Stomach (tissue), 9 donors: Measurements from ENCODE around the gene TNFRSF1B. TPM values are rescaled to one million over a fixed set of nuclear protein-coding genes. Genes with fewer than 3 reads are reported as not detected.

Source experiments
- DNase-seq, 2 donors: peaks; one replicate each; pipeline versions ENCODE4 v3.0.0 to v3.0.0-alpha.2; 2013 to 2019
- H3K27ac ChIP-seq, 5 donors: fragments of 200-600 bp in 4 of 5; sonication (generic) in 4 of 5; one replicate each; pipeline ENCODE4 v1.5.1; 2013 to 2019; ENCODE audit warnings: mild to moderate bottlenecking in 1 of 5, moderate library complexity in 1 of 5
- H3K27me3 ChIP-seq, 3 donors: fragments of 200-600 bp; sonication (generic); one replicate each; pipeline ENCODE4 v1.5.1; 2017 to 2019; ENCODE audit warnings: mixed run types in 1 of 3
- H3K36me3 ChIP-seq, 4 donors: fragments of 200-600 bp; sonication (generic); 1 replicate in 3 of 4; 2 replicates in 1 of 4; pipeline ENCODE4 v1.5.1; 2016 to 2019
- H3K4me1 ChIP-seq, 4 donors: fragments of 200-600 bp; sonication (generic); one replicate each; pipeline ENCODE4 v1.5.1; 2016 to 2019
- H3K4me3 ChIP-seq, 4 donors: fragments of 200-600 bp; sonication (generic) in 3 of 4; one replicate each; pipeline ENCODE4 v1.5.1; 2016 to 2019; ENCODE audit warnings: mild to moderate bottlenecking in 1 of 4
- H3K9me3 ChIP-seq, 4 donors: fragments of 200-600 bp; sonication (generic); one replicate each; pipeline ENCODE4 v1.5.1; 2016 to 2019
- EP300 ChIP-seq: sonication (generic); formaldehyde crosslinking; IDR thresholded peaks from one replicate; pipeline ENCODE4 v1.6.1; 2017; ENCODE audit warnings: antibody characterized with exemption
- POLR2A ChIP-seq, 4 donors: fragments of 450-650 bp; IDR thresholded peaks; one replicate each; pipeline ENCODE4 v1.6.1; 2016; ENCODE audit warnings: antibody characterized with exemption in 4 of 4, control low read depth in 2 of 4, mild to moderate bottlenecking in 1 of 4, moderate library complexity in 1 of 4
- POLR2AphosphoS5 ChIP-seq, 3 donors: sonication (generic); formaldehyde crosslinking; IDR thresholded peaks; one replicate each; pipeline ENCODE4 v1.6.1; 2016; ENCODE audit warnings: antibody characterized with exemption in 3 of 3
- WGBS, 5 donors: extraction: QIAGEN DNeasy Blood & Tissue Kit in 3 of 5; methylation state at CpG; one replicate each; pipeline versions ENCODE4 v1.1.5 to v1.1.7; 2013 to 2018; 5-methylcytosine and 5-hydroxymethylcytosine counted together
- intact Hi-C: fragments of 100-400 bp; cut with DNase I; formaldehyde crosslinking; loops from one replicate; pipeline ENCODE4 v1.15.1; 2023; ENCODE audit warnings: low total_unique reads
- polyA plus RNA-seq, 3 donors: library from polyadenylated mRNA; stranded (reverse); fragments of 200-250 nt; gene quantifications; one replicate each; pipeline ENCODE4 v1.2.3, GENCODE V29; 2013
- total RNA-seq, 5 donors: library from RNA; depleted of rRNA; stranded (reverse); fragments of >200 nt; gene quantifications; one replicate each; pipeline versions ENCODE4 v1.1.0 to v1.2.3, GENCODE V29; 2014 to 2016
- TF ChIP-seq, protein P1 (sequence below), 7 experiments: fragments of 450-650 bp in 4 of 7; fragments of 200-600 bp in 3 of 7; sonication (generic) in 3 of 7; IDR thresholded peaks; one replicate each; pipeline ENCODE4 v1.5.1; 2016 to 2019; ENCODE audit warnings: antibody characterized with exemption in 7 of 7, control low read depth in 2 of 7, mild to moderate bottlenecking in 1 of 7
- donor health status: healthy with polysubstance abuse.
- donor health status: Bipolar disorder and iron deficiency.
- donor health status: healthy.

TNFRSF1B gene
- total and polyA plus RNA-seq, 8 donors = 5.4 to 24.3 (median 11.5) TPM

DNA sequence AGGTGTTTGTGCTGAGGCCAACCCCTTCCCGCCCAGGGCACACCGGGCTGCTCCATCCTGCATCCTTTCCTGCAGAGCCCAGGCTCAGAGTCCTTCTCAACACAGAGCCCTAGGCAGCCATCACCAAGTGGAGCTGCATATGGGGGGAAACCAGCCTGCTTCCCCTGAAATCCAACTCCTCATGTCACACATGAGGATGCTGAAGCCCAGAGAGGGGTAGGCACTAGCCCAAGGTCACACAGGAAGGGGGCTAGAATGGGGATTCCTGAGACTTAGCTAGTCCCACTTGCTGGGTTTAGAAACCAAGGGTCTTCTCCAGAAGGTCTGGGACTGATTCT, 5.5 kb upstream of the TNFRSF1B start:
- Histone ChIP-seq H3K27ac (peak overlapping the region; percentile 71 to 91 (median 76)), H3K4me3 (no peak overlapping the region), H3K27me3 (no peaks in the 10 kb centered on the region), H3K36me3 (no peaks in the 10 kb centered on the region), H3K4me1 (peaks cover 17 to 87% (median 45%) of the 10 kb centered on the region in 4 donors), H3K9me3 (no peaks in the 10 kb centered on the region)
- no peak for DNase-seq
- intact Hi-C loops = no loop called here
- TF ChIP-seq, protein P1, sequence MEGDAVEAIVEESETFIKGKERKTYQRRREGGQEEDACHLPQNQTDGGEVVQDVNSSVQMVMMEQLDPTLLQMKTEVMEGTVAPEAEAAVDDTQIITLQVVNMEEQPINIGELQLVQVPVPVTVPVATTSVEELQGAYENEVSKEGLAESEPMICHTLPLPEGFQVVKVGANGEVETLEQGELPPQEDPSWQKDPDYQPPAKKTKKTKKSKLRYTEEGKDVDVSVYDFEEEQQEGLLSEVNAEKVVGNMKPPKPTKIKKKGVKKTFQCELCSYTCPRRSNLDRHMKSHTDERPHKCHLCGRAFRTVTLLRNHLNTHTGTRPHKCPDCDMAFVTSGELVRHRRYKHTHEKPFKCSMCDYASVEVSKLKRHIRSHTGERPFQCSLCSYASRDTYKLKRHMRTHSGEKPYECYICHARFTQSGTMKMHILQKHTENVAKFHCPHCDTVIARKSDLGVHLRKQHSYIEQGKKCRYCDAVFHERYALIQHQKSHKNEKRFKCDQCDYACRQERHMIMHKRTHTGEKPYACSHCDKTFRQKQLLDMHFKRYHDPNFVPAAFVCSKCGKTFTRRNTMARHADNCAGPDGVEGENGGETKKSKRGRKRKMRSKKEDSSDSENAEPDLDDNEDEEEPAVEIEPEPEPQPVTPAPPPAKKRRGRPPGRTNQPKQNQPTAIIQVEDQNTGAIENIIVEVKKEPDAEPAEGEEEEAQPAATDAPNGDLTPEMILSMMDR (IDR thresholded peaks at IDR 0.05) = no peak
- TF ChIP-seq EP300 (no peak), POLR2AphosphoS5 (IDR thresholded peaks at IDR 0.05) (no peak), POLR2A (IDR thresholded peaks at IDR 0.05) (no peak)
- WGBS, 5 donors = 60 to 82% (median 69%) methylated on average over 1 to 2 of the region's 2 CpGs

DNA sequence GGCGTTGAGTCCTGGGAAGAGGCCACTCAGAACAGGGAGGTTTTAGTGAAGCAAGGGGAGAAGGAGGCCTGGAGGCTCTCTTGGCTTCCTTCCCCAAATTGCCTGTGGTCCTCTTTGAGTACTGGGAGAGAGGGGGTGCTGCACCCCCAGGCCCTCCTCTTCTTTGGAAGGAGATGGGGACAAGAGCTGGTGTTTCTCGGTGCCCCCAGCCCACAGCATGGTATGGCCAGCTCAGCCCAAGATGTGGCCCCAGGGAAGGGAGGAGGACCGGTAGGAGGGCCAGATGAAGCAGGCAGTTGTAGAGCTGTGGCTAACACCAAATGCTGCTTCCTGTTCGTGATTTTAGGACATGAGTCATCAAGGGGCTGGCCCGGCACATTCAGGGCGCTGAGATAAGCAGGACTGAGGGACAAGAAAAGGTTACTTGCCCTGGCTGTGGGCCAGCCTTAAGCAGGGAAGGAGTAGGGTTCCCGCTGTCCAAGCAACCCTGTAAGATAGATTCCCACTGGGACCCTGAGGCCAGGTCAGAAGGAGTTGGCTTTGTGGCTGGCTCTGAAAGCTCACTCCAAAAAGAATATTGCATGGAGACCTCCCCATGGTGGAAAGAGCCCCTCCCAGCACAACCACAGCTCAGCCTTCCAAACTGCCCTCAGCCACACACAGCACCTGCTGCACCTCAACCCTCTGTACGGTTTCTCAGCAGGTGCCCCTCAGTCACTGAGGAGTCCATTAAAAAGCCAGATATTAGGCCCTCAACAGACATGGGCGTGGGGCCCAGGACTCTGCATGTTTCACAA, 4.9 kb upstream of the TNFRSF1B start:
- DNase-seq = peak; percentile 92 to 93
- Histone ChIP-seq H3K27ac (peak overlapping the region; percentile 71 to 91 (median 76)), H3K27me3 (peaks cover 0 to 1% (median 0%) of the 10 kb centered on the region in 3 donors), H3K36me3 (no peaks in the 10 kb centered on the region), H3K9me3 (no peaks in the 10 kb centered on the region), H3K4me1 (peaks cover 17 to 90% (median 51%) of the 10 kb centered on the region in 4 donors), H3K4me3 (no peak overlapping the region)
- TF ChIP-seq POLR2A (IDR thresholded peaks at IDR 0.05) (no peak), POLR2AphosphoS5 (IDR thresholded peaks at IDR 0.05) (peak; percentile 48 to 93 (median 86))
- intact Hi-C loops = no loop called here
- WGBS, 5 donors = 15 to 28% (median 19%) methylated on average over 8 to 9 of the region's 9 CpGs

DNA sequence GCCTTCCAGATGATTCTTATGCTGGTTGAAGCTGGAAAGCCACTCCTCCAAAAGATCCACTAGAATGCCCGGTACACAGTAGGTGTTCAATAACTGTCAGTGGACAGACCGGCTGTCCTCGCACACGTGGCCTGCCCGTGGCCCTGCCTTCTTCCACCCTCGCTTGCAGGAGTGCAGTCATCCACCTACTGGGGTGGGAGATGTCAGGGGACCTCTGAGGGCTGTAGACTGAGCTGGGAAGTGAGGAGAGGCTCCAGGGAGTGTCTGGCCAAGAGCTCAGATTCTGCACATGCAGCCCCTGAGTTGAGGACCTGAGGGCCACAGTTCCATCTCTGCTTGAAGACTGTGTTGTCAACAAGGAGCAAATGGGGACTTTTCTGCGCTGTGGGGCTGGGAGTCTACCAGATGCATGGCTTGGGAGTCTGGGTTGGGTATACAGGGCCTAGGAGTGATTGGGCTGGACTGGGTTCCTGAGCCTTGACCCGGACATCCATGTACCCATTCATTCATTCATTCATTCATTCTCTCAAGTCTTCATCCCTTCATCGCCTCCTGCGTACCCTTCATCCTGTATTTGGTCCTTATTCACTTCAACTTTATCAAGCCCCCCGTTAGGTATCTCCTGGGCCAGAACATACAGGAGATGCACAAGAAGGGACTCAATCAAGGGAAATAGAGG, 4.2 kb upstream of the TNFRSF1B start:
- Histone ChIP-seq H3K36me3 (no peaks in the 10 kb centered on the region), H3K27me3 (peaks cover 0 to 7% (median 0%) of the 10 kb centered on the region in 3 donors), H3K4me1 (peaks cover 17 to 88% (median 57%) of the 10 kb centered on the region in 4 donors), H3K9me3 (no peaks in the 10 kb centered on the region), H3K4me3 (no peak overlapping the region), H3K27ac (peak overlapping the region; percentile 31 to 91 (median 76))
- 79 to 92% (median 90%) methylated on average over 9 to 11 of the region's 11 CpGs for WGBS, 5 donors
- intact Hi-C loops = no loop called here
- TF ChIP-seq EP300 = no peak
- TF ChIP-seq, protein P1 (IDR thresholded peaks at IDR 0.05) = no peak
- no peak for TF ChIP-seq POLR2A (IDR thresholded peaks at IDR 0.05)
- no peak for TF ChIP-seq POLR2AphosphoS5 (IDR thresholded peaks at IDR 0.05)
- DNase-seq = no peak

DNA sequence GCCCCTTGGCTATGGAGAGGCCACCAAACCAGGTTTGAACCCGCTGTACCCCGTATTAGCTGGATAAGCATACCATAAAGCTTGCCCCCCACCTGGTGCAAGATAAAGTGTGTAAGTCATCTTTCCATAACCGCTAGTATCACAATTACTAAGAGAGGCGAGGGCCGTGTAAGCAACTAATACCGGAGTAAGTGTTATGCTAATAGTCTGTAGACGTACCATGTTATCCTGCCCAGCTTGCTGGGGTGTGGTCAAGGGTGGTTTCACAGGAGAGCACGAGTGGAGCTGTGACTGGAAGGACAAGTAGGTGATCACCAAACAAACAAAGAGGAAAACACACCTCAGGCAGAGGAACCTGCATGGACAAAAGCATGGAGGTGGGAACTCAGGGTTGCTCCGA, 3.6 kb upstream of the TNFRSF1B start:
- TF ChIP-seq POLR2AphosphoS5 (IDR thresholded peaks at IDR 0.05) = no peak
- TF ChIP-seq POLR2A (IDR thresholded peaks at IDR 0.05) = no peak
- TF ChIP-seq, protein P1 (IDR thresholded peaks at IDR 0.05) = no peak
- TF ChIP-seq EP300 = no peak
- no peak overlapping the region for H3K4me3 ChIP-seq
- H3K9me3 ChIP-seq = no peaks in the 10 kb centered on the region
- no peak for DNase-seq
- intact Hi-C loops = no loop called here
- peaks cover 21 to 88% (median 55%) of the 10 kb centered on the region in 4 donors for H3K4me1 ChIP-seq
- no peaks in the 10 kb centered on the region for H3K36me3 ChIP-seq
- H3K27ac ChIP-seq = peak overlapping the region in 1 of 5 donors; percentile 80
- H3K27me3 ChIP-seq = peaks cover 0 to 7% (median 0%) of the 10 kb centered on the region in 3 donors
- 63 to 86% (median 77%) methylated on average over 9 of the region's 9 CpGs for WGBS, 5 donors
